ENCODE data around the gene ZNF860.

DNA sequence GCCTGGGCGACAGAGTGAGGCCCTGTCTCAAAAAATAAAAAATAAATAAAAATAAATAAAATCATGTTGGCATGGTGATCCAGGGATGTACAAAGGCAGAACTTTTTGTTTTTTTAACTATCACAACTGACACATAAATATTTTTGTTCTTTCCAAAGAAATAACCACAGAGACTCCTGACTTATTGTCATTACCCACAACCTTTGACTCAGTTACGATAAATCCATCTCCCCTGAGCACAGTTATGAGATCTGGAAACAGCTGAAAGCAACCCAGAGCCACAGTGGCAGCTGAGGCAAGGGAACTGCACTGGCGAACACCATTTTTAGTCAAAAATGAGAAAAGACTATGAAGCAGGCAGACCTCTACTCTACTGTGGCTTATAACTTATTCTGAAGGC lies 24.4 kb upstream of the ZNF860 start:
- TF ChIP-seq POLR2A (IDR thresholded peaks at IDR 0.05; ENCODE audit: low read depth, low read length) (no peak), POLR2AphosphoS5 (IDR thresholded peaks at IDR 0.05; ENCODE audit: low read depth, low read length) (no peak), TAF1 (IDR thresholded peaks at IDR 0.05; ENCODE audit: low read depth, low read length) (no peak), POU2F2 (IDR thresholded peaks at IDR 0.05; ENCODE audit: low read depth, low read length) (no peak), PAX5 (IDR thresholded peaks at IDR 0.05; ENCODE audit: insufficient read depth, low read length, severe bottlenecking) (no peak), SPI1 (IDR thresholded peaks at IDR 0.05; ENCODE audit: low read depth, low read length) (no peak)

Measured in GM12891 (cell line).